Skin of body (tissue), 2 donors: ENCODE measurements around the gene LYZ. TPM values are rescaled to one million over a fixed set of nuclear protein-coding genes. Genes with fewer than 3 reads are reported as not detected.

Source experiments
- DNase-seq: peaks from one replicate; lab custom pipeline; 2025; lab: John Stamatoyannopoulos, UW
- total RNA-seq: library from RNA; depleted of rRNA; stranded (reverse); fragments of >200 nt; gene quantifications from one replicate; pipeline ENCODE4 v1.2.3, GENCODE V29; 2014

Gene LYZ
- total RNA-seq, 1 donor from 2014 or later = 148 TPM

GRCh38 chr12:69338936-69339335 lies 9.2 kb upstream of the LYZ start:
- DNase-seq = no peak

GRCh38 chr12:69339999-69340398 lies 8.2 kb upstream of the LYZ start:
- DNase-seq = no peak

- DNase-seq = no peak
Observed at GRCh38 chr12:69341328-69341727, 6.9 kb upstream of the LYZ start.

- no peak for DNase-seq
Observed at GRCh38 chr12:69342421-69342820, 5.8 kb upstream of the LYZ start.

GRCh38 chr12:69343357-69343756 lies 4.8 kb upstream of the LYZ start:
- DNase-seq = no peak

- DNase-seq = no peak
Observed at GRCh38 chr12:69343885-69344612, 4.1 kb upstream of the LYZ start.

- no peak for DNase-seq
Observed at GRCh38 chr12:69345077-69345476, 3.1 kb upstream of the LYZ start.

- DNase-seq = no peak
Observed at GRCh38 chr12:69345742-69346141, 2.4 kb upstream of the LYZ start.

GRCh38 chr12:69350002-69350626 lies 1.9 kb downstream of the LYZ start:
- DNase-seq = no peak

GRCh38 chr12:69350777-69351176 lies 2.6 kb downstream of the LYZ start:
- DNase-seq = no peak

- no peak for DNase-seq
Observed at GRCh38 chr12:69351462-69352236, 3.5 kb downstream of the LYZ start.

- no peak for DNase-seq
Observed at GRCh38 chr12:69352904-69353303, 4.7 kb downstream of the LYZ start.

GRCh38 chr12:69354172-69354555 lies 6.0 kb downstream of the LYZ start:
- DNase-seq = no peak

GRCh38 chr12:69354556-69355187 lies 6.5 kb downstream of the LYZ start:
- no peak for DNase-seq

- DNase-seq = no peak
Observed at GRCh38 chr12:69355363-69356028, 7.3 kb downstream of the LYZ start.

GRCh38 chr12:69359531-69360347 lies 11.6 kb downstream of the LYZ start, which contains the start of gene YEATS4:
TSS of gene YEATS4 (plus strand) at chr12:69359743. CDS start at chr12:69359973, 230 bp downstream.
- peak; percentile 69 for DNase-seq

GRCh38 chr12:69360348-69360672 lies 12.1 kb downstream of the LYZ start:
- DNase-seq = peak; percentile 39

- no peak for DNase-seq
Observed at GRCh38 chr12:69366796-69367195, 18.6 kb downstream of the LYZ start.

GRCh38 chr12:69368171-69368570 lies 20.0 kb downstream of the LYZ start:
- DNase-seq = peak; percentile 5

- DNase-seq = no peak
Observed at GRCh38 chr12:69383074-69383473, 34.9 kb downstream of the LYZ start.

- DNase-seq = no peak
Observed at GRCh38 chr12:69385038-69385437, 36.9 kb downstream of the LYZ start.
